Measurements from ENCODE around the gene SUPT20HL1.

DNA sequence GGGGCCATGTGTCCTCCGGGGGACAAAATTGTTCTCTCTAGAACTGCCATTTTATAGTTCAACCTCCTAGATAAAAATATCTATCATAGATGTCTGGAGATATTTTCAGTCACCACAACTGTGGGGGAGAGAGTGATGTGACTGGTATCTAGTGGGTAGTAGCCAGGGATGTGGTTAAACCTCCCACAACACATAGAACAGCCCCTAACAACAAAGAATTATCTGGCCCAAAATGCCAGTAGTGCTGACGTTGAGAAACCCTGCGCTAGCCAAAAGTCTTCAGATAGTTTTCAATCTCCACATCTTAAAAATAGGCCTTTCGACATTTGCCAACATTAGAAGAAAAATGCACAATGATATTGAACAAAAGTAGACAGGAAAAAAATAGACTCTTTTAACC, 27.6 kb upstream of the SUPT20HL1 start:
- TF ChIP-seq, protein P1, sequence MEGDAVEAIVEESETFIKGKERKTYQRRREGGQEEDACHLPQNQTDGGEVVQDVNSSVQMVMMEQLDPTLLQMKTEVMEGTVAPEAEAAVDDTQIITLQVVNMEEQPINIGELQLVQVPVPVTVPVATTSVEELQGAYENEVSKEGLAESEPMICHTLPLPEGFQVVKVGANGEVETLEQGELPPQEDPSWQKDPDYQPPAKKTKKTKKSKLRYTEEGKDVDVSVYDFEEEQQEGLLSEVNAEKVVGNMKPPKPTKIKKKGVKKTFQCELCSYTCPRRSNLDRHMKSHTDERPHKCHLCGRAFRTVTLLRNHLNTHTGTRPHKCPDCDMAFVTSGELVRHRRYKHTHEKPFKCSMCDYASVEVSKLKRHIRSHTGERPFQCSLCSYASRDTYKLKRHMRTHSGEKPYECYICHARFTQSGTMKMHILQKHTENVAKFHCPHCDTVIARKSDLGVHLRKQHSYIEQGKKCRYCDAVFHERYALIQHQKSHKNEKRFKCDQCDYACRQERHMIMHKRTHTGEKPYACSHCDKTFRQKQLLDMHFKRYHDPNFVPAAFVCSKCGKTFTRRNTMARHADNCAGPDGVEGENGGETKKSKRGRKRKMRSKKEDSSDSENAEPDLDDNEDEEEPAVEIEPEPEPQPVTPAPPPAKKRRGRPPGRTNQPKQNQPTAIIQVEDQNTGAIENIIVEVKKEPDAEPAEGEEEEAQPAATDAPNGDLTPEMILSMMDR (conservative IDR thresholded peaks at IDR 0.05; ENCODE audit: low read depth, low read length) = no peak
- TF ChIP-seq EZH2 (IDR thresholded peaks at IDR 0.05; ENCODE audit: borderline replicate concordance, low read depth, low read length, poor library complexity, severe bottlenecking) = no peak
